Measurements from ENCODE around the gene BCL2L1.

DNA sequence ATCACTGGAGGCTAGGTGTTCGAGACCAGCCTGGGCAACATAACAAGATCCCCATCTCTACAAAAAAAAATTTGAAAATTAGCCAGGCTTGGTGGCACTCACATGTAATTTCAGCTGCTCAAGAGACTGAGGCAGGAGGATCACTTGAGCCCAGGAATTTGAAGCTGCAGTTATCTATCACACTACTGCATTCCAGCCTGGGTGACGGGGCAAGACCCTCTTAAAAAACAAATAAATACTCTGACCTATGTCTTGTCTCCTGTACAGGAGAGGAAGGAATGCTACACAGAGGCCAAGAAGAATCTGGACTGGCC, 59.2 kb downstream of the BCL2L1 start:
- no peak for TF ChIP-seq EP300 (conservative IDR thresholded peaks at IDR 0.05; ENCODE audit: poor library complexity, severe bottlenecking)
- no peak for TF ChIP-seq RAD21 (conservative IDR thresholded peaks at IDR 0.05)
- TF ChIP-seq, protein P1, sequence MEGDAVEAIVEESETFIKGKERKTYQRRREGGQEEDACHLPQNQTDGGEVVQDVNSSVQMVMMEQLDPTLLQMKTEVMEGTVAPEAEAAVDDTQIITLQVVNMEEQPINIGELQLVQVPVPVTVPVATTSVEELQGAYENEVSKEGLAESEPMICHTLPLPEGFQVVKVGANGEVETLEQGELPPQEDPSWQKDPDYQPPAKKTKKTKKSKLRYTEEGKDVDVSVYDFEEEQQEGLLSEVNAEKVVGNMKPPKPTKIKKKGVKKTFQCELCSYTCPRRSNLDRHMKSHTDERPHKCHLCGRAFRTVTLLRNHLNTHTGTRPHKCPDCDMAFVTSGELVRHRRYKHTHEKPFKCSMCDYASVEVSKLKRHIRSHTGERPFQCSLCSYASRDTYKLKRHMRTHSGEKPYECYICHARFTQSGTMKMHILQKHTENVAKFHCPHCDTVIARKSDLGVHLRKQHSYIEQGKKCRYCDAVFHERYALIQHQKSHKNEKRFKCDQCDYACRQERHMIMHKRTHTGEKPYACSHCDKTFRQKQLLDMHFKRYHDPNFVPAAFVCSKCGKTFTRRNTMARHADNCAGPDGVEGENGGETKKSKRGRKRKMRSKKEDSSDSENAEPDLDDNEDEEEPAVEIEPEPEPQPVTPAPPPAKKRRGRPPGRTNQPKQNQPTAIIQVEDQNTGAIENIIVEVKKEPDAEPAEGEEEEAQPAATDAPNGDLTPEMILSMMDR (IDR thresholded peaks at IDR 0.05; ENCODE audit: poor library complexity, severe bottlenecking), result no peak
- TF ChIP-seq, protein P2, sequence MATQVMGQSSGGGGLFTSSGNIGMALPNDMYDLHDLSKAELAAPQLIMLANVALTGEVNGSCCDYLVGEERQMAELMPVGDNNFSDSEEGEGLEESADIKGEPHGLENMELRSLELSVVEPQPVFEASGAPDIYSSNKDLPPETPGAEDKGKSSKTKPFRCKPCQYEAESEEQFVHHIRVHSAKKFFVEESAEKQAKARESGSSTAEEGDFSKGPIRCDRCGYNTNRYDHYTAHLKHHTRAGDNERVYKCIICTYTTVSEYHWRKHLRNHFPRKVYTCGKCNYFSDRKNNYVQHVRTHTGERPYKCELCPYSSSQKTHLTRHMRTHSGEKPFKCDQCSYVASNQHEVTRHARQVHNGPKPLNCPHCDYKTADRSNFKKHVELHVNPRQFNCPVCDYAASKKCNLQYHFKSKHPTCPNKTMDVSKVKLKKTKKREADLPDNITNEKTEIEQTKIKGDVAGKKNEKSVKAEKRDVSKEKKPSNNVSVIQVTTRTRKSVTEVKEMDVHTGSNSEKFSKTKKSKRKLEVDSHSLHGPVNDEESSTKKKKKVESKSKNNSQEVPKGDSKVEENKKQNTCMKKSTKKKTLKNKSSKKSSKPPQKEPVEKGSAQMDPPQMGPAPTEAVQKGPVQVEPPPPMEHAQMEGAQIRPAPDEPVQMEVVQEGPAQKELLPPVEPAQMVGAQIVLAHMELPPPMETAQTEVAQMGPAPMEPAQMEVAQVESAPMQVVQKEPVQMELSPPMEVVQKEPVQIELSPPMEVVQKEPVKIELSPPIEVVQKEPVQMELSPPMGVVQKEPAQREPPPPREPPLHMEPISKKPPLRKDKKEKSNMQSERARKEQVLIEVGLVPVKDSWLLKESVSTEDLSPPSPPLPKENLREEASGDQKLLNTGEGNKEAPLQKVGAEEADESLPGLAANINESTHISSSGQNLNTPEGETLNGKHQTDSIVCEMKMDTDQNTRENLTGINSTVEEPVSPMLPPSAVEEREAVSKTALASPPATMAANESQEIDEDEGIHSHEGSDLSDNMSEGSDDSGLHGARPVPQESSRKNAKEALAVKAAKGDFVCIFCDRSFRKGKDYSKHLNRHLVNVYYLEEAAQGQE (IDR thresholded peaks at IDR 0.05; ENCODE audit: borderline replicate concordance), result no peak
- TF ChIP-seq MXI1 (conservative IDR thresholded peaks at IDR 0.05; ENCODE audit: poor library complexity, severe bottlenecking), result no peak
- no peak for TF ChIP-seq TAF1 (IDR thresholded peaks at IDR 0.05; ENCODE audit: low read depth)
- TF ChIP-seq POLR2AphosphoS5 (IDR thresholded peaks at IDR 0.05), result no peak
- TF ChIP-seq EZH2 (IDR thresholded peaks at IDR 0.05; ENCODE audit: borderline replicate concordance, insufficient read depth, low read length, poor library complexity, severe bottlenecking), result no peak
- TF ChIP-seq SMC3 (conservative IDR thresholded peaks at IDR 0.05; ENCODE audit: poor library complexity), result no peak
